Neural progenitor cell (in vitro differentiated cells): ENCODE results near the gene PLIN4.

Source experiments
- CTCF ChIP-seq: fragments of 200-600 bp; sonication (generic); IDR thresholded peaks from 2 replicates; pipeline ENCODE4 v1.5.1; 2017; ENCODE audit warnings: antibody characterized with exemption, mild to moderate bottlenecking
- EZH2 ChIP-seq: fragments of 200-600 bp; sonication (generic); IDR thresholded peaks from 2 replicates; pipeline ENCODE4 v1.6.1; 2017; ENCODE audit warnings: antibody characterized with exemption, mild to moderate bottlenecking, moderate library complexity

DNA sequence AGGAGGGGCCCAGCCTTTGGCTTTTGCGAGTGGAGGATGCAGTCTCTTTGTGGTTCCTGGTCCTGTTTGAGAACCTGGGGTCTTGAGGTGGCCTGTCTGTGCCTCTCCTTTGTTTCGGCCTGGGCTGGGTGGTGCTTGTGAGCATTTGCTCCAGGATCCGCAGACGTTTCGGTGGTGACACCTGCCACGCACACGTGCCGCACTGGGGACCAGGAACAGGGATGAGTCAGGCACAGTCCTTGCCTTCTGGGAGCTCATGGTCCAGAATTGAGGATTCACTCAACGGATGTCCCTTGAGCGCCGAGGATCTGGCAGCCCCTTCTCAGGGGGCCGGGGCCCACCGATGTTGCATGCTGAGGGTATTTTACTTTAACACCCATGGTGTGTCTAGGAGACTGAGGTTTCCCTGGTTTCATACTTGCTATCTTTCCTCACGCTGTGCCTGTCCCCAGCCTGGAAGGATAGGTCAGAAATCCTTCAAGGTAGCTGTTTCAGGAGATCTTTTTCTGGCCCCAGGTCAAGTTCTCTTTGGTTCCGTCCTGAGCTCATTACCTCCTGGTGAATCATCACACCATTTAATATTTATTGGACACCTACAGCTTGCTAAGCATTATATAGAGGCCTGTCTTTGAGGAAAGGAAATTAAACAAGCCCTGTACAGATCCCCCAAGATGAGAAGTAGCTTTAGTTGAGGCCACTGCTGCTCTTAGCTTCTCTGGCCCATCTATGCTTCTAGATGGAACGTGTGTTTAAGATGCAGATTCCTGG, 41.1 kb downstream of the PLIN4 start:
- TF ChIP-seq CTCF (no peak), EZH2 (no peak)
